Tibial artery (tissue), 4 donors: ENCODE data around the gene INAFM1.

Experiments used
- DNase-seq, 2 donors: peaks; one replicate each; pipeline ENCODE4 v3.0.0-alpha.2; 2019
- H3K27ac ChIP-seq, 2 donors: fragments of 200-600 bp; sonication (generic) in 1 of 2; 1 replicate in 1 of 2; 2 replicates in 1 of 2; pipeline ENCODE4 v1.5.1; 2018 to 2019; ENCODE audit warnings: mild to moderate bottlenecking in 1 of 2
- H3K27me3 ChIP-seq, 2 donors: fragments of 200-600 bp; sonication (generic) in 1 of 2; one replicate each; pipeline versions ENCODE4 v1.5.1 to v1.6.0; 2016 to 2019
- H3K36me3 ChIP-seq, 3 donors: fragments of 200-600 bp; sonication (generic) in 2 of 3; one replicate each; pipeline ENCODE4 v1.5.1; 2016 to 2019; ENCODE audit warnings: mild to moderate bottlenecking in 2 of 3
- H3K4me1 ChIP-seq, 4 donors: fragments of 200-600 bp; sonication (generic) in 2 of 4; 1 replicate in 3 of 4; 2 replicates in 1 of 4; pipeline ENCODE4 v1.5.1; 2016 to 2019
- H3K4me3 ChIP-seq, 2 donors: fragments of 200-600 bp; sonication (generic) in 1 of 2; 1 replicate in 1 of 2; 2 replicates in 1 of 2; pipeline ENCODE4 v1.5.1; 2018 to 2019; ENCODE audit warnings: mild to moderate bottlenecking in 2 of 2
- H3K9me3 ChIP-seq, 3 donors: fragments of 200-600 bp; sonication (generic) in 1 of 3; one replicate each; pipeline ENCODE4 v1.5.1; 2016 to 2019
- intact Hi-C: fragments of 100-400 bp; cut with DNase I; formaldehyde crosslinking; loops from one replicate; pipeline ENCODE4 v1.15.0; 2023; ENCODE audit warnings: low total_unique reads
- TF ChIP-seq, protein P1 (sequence below), 2 experiments: fragments of 200-600 bp in 1 of 2; fragments of 450-650 bp in 1 of 2; IDR thresholded peaks; one replicate each; pipeline ENCODE4 v1.5.1; 2017 to 2019; ENCODE audit warnings: antibody characterized with exemption in 2 of 2, mild to moderate bottlenecking in 1 of 2, moderate library complexity in 1 of 2

The INAFM1 gene

DNA sequence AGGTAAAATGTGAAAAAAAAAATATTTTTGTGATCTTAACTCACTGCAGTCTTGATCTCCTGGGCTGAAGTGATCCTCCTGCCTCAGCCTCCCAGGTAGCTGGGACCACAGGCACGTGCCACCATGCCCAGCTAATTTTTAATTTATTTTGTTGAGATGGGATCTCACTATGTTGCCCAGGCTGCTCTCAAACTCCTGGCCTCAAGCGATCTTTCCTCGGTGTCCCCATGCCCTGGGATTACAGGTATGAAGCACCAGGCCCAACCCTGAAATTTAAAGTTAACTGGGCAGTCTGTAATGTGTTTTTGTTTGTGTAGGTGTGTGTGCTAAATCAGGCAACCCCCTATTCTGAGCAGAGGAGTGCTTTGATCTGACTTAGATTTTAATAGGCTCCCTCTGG lies 31.6 kb downstream of the INAFM1 start:
- Histone ChIP-seq H3K4me3 (no peak overlapping the region), H3K4me1 (peaks cover 0 to 38% (median 12%) of the 10 kb centered on the region in 4 donors), H3K36me3 (no peaks in the 10 kb centered on the region), H3K27me3 (no peaks in the 10 kb centered on the region), H3K27ac (peak overlapping the region in 1 of 2 donors; percentile 16), H3K9me3 (no peaks in the 10 kb centered on the region)
- intact Hi-C loops = loop anchor here (10.0 kb wide), 1 partner anchor 198 kb away; no protein-coding TSS in a partner anchor
- DNase-seq = no peak
- TF ChIP-seq, protein P1, sequence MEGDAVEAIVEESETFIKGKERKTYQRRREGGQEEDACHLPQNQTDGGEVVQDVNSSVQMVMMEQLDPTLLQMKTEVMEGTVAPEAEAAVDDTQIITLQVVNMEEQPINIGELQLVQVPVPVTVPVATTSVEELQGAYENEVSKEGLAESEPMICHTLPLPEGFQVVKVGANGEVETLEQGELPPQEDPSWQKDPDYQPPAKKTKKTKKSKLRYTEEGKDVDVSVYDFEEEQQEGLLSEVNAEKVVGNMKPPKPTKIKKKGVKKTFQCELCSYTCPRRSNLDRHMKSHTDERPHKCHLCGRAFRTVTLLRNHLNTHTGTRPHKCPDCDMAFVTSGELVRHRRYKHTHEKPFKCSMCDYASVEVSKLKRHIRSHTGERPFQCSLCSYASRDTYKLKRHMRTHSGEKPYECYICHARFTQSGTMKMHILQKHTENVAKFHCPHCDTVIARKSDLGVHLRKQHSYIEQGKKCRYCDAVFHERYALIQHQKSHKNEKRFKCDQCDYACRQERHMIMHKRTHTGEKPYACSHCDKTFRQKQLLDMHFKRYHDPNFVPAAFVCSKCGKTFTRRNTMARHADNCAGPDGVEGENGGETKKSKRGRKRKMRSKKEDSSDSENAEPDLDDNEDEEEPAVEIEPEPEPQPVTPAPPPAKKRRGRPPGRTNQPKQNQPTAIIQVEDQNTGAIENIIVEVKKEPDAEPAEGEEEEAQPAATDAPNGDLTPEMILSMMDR (IDR thresholded peaks at IDR 0.05) = no peak

DNA sequence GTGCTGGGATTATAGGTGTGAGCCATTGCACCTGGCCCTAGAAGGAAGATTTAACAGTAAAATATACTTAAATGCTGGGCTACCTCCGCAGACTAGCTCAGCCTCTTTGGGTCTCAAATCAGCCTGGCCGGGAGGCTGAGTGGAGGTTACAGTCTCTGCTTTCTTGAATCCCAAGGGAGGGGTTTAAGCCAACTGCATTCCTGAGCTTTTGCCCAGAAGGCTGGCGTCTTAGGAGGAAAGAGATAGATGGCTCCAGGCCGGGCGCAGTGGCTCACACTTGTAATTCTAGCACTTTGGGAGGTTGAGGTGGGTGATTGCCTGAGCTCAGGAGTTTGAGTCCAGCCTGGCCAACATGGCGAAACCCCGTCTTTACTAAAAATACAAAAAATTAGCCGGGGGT lies 34.4 kb downstream of the INAFM1 start:
- H3K27ac ChIP-seq = peak overlapping the region; percentile 38 to 62

DNA sequence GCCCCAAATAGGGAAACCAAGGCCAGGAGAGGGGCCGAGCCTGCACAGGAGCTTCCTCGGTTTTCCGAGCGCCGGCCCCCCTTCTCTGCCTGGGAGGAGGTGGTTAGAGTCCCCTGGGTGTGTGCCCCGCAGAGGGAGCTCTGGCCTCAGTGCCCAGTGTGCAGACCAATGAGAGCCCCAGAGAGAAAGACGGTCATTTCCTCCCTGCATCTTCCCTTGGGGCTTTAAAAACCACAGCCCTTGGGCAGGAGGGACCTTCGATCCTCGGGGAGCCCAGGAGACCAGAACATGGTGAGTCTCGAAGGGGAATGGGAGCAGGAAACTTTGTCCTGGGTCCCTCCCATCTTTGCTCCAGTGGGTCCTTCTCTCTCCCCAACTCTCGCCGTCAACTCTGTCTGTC lies 34.9 kb downstream of the INAFM1 start, which contains the start of gene C5AR1:
Gene C5AR1, plus strand, starts transcription at position 254 of the 400 bp plus-strand sequence. Its CDS starts 35 bp downstream, at position 289.
- Histone ChIP-seq H3K27ac (peak within 1 kb of the TSS; percentile 38 to 62), H3K27me3 (no peaks in the 10 kb centered on the region), H3K4me1 (peaks cover 0 to 38% (median 12%) of the 10 kb centered on the region in 4 donors), H3K9me3 (no peaks in the 10 kb centered on the region), H3K4me3 (peak within 1 kb of the TSS; percentile 20 to 24), H3K36me3 (no peaks in the 10 kb centered on the region)
- peak; percentile 66 to 76 for DNase-seq
- intact Hi-C loops = loop anchor here (10.0 kb wide), 1 partner anchor 195 kb away; no protein-coding TSS in a partner anchor
- TF ChIP-seq, protein P1 (IDR thresholded peaks at IDR 0.05) = no peak

More for the DNA sequence above, 34.4 kb downstream of the INAFM1 start:
- H3K9me3 ChIP-seq = no peaks in the 10 kb centered on the region
- DNase-seq = peak; percentile 34 to 83
- TF ChIP-seq, protein P1 (IDR thresholded peaks at IDR 0.05) = no peak
- H3K4me3 ChIP-seq = no peak overlapping the region
- H3K27me3 ChIP-seq = no peaks in the 10 kb centered on the region
- H3K36me3 ChIP-seq = no peaks in the 10 kb centered on the region
- peaks cover 0 to 38% (median 12%) of the 10 kb centered on the region in 4 donors for H3K4me1 ChIP-seq
- intact Hi-C loops = loop anchor here (10.0 kb wide), 1 partner anchor 196 kb away; no protein-coding TSS in a partner anchor

DNA sequence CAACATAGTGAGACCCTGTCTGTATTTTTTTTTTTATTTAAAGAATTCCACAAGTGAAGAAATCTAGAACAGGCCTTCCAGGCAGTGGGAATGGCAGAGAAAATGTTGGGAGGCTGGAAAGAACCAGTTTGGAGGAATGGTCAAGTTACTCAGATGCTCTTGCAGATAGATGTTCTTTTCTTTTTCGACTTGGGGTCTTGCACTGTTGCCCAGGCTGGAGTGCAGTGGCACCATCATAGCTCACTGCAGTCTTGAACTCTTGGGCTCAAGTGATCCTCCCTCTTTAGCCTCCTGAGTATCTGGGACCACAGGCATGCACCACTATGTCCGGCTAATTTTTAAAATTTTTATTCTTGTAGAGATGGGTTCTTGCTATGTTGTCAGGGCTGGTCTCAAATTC lies 35.6 kb downstream of the INAFM1 start:
- no peaks in the 10 kb centered on the region for H3K36me3 ChIP-seq
- DNase-seq = no peak
- TF ChIP-seq, protein P1 (IDR thresholded peaks at IDR 0.05) = no peak
- intact Hi-C loops = no loop called here
- no peaks in the 10 kb centered on the region for H3K27me3 ChIP-seq
- H3K4me3 ChIP-seq = peak overlapping the region; percentile 20 to 24
- no peaks in the 10 kb centered on the region for H3K9me3 ChIP-seq
- H3K27ac ChIP-seq = peak overlapping the region in 1 of 2 donors; percentile 62
- peaks cover 0 to 32% (median 10%) of the 10 kb centered on the region in 4 donors for H3K4me1 ChIP-seq

DNA sequence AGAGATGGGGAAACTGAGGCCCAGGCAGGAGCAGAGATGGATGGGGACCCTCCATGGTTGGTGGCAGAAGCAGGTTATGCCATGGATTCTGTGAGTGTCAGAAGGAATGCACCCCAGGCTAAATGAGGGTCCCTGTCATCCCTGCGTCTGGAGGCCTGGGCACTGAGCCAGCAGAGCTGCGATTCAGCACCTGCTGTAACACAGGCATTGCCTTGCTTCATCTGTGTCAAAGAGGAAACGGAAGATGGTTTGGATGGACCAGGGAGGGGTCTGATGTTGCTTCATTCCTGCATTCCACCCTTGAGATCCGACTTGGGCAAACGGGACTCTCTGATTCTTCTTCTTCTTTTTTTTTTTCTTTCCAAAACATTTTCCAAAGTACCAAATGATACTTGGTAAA lies 36.1 kb downstream of the INAFM1 start:
- TF ChIP-seq, protein P1 (IDR thresholded peaks at IDR 0.05) = no peak
- H3K27ac ChIP-seq = no peak overlapping the region
- peak; percentile 51 to 76 for DNase-seq
- peak overlapping the region; percentile 20 to 24 for H3K4me3 ChIP-seq
- H3K4me1 ChIP-seq = peaks cover 0 to 32% (median 11%) of the 10 kb centered on the region in 4 donors
- no peaks in the 10 kb centered on the region for H3K9me3 ChIP-seq
- no peaks in the 10 kb centered on the region for H3K27me3 ChIP-seq
- H3K36me3 ChIP-seq = no peaks in the 10 kb centered on the region
- intact Hi-C loops = no loop called here
